Bronchial epithelial cell (primary cell): Measurements from ENCODE around the gene ACOXL. TPM values are rescaled to one million over a fixed set of nuclear protein-coding genes. Genes with fewer than 3 reads are reported as not detected.

Experiments
- DNase-seq: peaks from one replicate; pipeline ENCODE4 v3.0.0-alpha.2; 2010; ENCODE audit warnings: low read depth
- FAIRE-seq: peaks from 2 replicates; lab custom pipeline; 2011; peaks lifted over from hg19 to GRCh38; lab: Jason Lieb, UNC
- H3K27me3 ChIP-seq: 2 replicates; pipeline ENCODE4 v1.5.1; 2011; ENCODE audit warnings: low read length; ENCODE audit not compliant: control insufficient read depth, insufficient read depth
- H3K36me3 ChIP-seq: 2 replicates; pipeline ENCODE4 v1.5.1; 2011; ENCODE audit warnings: low read length; ENCODE audit not compliant: control insufficient read depth, insufficient read depth
- H3K4me3 ChIP-seq: 2 replicates; pipeline ENCODE4 v1.5.1; 2011; ENCODE audit warnings: mild to moderate bottlenecking, low read depth, low read length, control low read depth
- total RNA-seq: library from RNA; depleted of rRNA; stranded (reverse); fragments of >200 nt; gene quantifications from 2 replicates; pipeline ENCODE4 v1.2.1, GENCODE V29; 2014
- TF ChIP-seq, protein P1 (sequence below): IDR thresholded peaks from 2 replicates; pipeline ENCODE4 v1.5.1; 2011; ENCODE audit warnings: mild to moderate bottlenecking, moderate library complexity, low read length, control low read depth, inconsistent platforms; ENCODE audit not compliant: insufficient read depth, severe bottlenecking

ACOXL gene
- total RNA-seq, 1 donor from 2014 or later = not detected

DNA sequence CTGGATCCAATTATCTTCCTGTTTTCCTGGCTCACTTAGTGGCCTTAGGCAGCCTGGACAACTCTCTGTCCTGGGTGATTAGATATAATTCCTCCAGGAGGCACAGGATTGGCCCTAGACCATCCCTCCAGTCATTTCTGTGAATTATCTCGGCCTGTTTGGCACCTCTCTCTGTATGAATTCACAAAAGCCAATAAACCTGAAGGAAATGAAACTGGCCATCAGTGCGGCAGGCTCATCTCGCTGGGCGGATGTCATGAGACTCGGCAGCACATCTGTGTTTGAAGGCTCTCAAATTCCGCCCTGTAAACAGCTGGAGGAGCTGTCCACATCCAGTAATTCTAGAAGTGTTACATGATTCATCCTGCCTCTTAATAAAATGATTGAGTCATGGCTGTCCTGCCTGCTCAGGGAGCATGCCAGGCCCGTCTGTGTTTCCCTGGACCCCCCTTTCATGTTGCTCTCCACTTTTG, 38.6 kb downstream of the ACOXL start:
- Histone ChIP-seq H3K27me3 (peaks cover 4% of the 10 kb centered on the region), H3K36me3 (no peaks in the 10 kb centered on the region), H3K4me3 (no peak overlapping the region)
- FAIRE-seq = peak; percentile 72
- TF ChIP-seq, protein P1, sequence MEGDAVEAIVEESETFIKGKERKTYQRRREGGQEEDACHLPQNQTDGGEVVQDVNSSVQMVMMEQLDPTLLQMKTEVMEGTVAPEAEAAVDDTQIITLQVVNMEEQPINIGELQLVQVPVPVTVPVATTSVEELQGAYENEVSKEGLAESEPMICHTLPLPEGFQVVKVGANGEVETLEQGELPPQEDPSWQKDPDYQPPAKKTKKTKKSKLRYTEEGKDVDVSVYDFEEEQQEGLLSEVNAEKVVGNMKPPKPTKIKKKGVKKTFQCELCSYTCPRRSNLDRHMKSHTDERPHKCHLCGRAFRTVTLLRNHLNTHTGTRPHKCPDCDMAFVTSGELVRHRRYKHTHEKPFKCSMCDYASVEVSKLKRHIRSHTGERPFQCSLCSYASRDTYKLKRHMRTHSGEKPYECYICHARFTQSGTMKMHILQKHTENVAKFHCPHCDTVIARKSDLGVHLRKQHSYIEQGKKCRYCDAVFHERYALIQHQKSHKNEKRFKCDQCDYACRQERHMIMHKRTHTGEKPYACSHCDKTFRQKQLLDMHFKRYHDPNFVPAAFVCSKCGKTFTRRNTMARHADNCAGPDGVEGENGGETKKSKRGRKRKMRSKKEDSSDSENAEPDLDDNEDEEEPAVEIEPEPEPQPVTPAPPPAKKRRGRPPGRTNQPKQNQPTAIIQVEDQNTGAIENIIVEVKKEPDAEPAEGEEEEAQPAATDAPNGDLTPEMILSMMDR = no peak
- DNase-seq = peak; percentile 87

DNA sequence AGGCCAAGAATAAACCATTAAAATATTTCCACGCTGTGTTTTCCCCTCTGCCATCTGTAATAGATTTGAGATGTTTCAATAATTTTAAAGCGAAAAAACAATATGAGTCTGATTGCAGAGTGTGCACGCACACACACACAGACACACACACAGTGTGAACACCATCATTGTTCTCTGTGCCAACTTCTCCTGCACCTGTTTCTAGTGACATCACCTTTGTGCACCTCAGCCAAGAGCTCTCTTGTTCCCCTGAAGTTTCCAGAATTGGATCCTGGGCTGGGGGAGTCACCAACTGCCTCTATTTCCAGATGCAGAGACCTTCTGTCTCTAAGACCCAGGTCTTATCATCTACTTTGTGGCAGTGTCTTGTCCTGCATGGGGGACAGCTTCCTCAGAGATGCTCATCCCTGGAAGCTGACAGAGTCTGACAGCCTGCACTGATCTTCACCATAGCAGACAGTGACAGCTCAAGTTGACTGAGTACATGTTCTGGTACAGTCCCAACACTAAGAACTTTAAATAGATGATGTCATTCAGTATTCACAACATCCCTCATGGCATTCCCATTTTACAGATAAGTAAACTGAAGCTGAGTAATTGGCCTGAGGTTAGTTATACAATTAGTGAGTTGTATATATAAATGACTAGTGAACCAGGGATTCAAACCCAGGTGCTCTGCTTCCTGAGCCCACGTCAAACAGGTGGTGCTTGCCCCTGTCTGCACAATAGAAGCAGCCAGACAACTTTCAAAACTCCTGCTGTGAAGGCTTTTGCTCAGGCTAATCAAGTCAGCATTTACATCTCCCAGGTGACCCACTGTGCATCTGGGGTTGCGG, 39.4 kb downstream of the ACOXL start:
- Histone ChIP-seq H3K36me3 (no peaks in the 10 kb centered on the region), H3K27me3 (peaks cover 4% of the 10 kb centered on the region), H3K4me3 (no peak overlapping the region)
- TF ChIP-seq, protein P1 = no peak
- no peak for FAIRE-seq
- no peak for DNase-seq

DNA sequence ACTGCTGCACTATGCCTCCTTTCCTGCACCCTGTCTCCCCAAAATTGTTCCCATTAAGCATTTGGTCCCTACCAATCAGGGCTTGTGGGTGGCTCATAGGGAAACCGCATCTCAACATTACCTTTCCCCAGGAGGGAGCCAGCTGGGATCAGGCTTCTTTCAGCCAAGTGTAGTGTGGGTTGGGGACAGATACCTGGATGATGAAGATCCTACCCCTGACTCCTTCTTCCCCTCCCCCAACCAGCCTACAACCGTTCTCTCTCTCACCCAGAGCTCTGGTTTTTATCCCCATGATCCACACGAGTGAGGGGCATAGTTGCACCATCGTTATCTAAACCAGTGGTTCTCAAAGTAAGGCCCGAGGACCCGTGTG, 40.0 kb downstream of the ACOXL start:
- Histone ChIP-seq H3K36me3 (no peaks in the 10 kb centered on the region), H3K27me3 (peaks cover 3% of the 10 kb centered on the region), H3K4me3 (no peak overlapping the region)
- TF ChIP-seq, protein P1 = no peak
- FAIRE-seq (no peak), DNase-seq (no peak)

DNA sequence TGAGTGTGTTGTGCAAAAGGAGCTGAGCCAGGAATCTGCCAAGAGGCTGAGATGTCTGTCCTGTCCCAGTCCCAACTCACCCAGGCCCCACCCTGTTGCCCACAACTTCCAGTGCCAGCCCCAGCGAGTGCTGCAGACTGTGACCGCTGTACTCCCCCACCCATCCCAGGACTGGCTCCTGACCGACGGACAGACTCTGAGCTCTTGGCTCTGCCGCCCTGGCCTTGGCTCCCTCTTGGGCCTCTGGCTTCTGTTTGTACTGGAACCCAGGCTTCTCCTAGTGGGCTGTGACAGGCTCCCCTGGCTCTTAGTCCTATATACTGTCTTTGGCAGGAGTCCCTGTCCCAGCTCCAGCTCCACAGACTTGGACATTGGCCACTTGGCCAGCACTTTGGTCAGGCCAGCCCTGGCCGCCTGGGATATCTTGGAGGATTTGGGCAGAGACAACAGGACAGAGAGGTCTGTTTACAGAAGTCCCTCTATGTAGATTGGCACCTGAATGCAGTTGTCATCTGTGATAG, 41.1 kb downstream of the ACOXL start:
- TF ChIP-seq, protein P1 = no peak
- FAIRE-seq (no peak), DNase-seq (no peak)
- Histone ChIP-seq H3K36me3 (no peaks in the 10 kb centered on the region), H3K27me3 (peaks cover 2% of the 10 kb centered on the region), H3K4me3 (no peak overlapping the region)

DNA sequence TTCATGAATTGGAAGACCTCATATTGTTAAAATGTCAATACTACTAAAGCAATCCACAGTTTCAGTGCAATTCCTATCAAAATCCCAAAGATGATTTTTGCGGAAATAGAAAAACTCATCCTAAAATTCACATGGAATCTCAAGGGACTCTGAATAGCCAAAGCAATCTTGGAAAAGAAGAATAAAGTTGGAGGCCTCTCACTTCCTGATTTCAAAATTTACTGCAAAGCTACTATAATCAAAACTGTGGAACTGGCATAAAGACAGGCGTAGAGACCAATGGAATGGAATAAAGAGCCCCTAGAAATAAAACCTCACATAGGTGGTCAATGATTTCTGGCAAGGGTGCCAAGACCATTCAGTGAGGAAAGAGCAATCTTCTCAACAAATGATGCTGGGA, 42.3 kb downstream of the ACOXL start:
- FAIRE-seq (no peak), DNase-seq (no peak)
- TF ChIP-seq, protein P1 = no peak
- Histone ChIP-seq H3K4me3 (no peak overlapping the region), H3K27me3 (peaks cover 2% of the 10 kb centered on the region), H3K36me3 (no peaks in the 10 kb centered on the region)
